ENCODE measurements around the gene COMP.

Gene COMP

DNA sequence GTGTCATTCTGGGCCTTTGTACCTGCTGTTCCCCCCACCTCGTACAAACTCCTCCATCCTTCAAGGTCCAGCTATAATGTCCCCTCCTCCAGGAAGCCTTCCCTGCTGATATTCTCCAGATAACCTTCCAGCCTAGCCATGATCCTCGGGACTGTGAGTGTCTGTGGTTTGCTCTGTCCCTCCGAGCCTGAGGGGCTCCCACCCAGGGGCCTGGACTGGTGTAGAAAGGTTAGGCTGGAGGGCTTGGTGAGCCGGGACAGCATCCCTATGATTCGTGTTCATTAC, 2.9 kb upstream of the COMP start:
- H3K27me3 Mint-ChIP-seq = peaks cover 24% of the 10 kb centered on the region
- no peaks in the 10 kb centered on the region for H3K9me3 Mint-ChIP-seq (ENCODE audit: low read depth)
- peaks cover 8% of the 10 kb centered on the region for H3K4me1 Mint-ChIP-seq (ENCODE audit: low read depth)
- no peak overlapping the region for H3K4me3 Mint-ChIP-seq
- H3K36me3 Mint-ChIP-seq = no peaks in the 10 kb centered on the region
- H3K27ac Mint-ChIP-seq = no peak overlapping the region

GRCh38 chr19:18793144-18794028, 2.3 kb upstream of the COMP start:
- H3K36me3 Mint-ChIP-seq = no peaks in the 10 kb centered on the region
- no peak overlapping the region for H3K27ac Mint-ChIP-seq
- no peak overlapping the region for H3K4me3 Mint-ChIP-seq
- peaks cover 24% of the 10 kb centered on the region for H3K27me3 Mint-ChIP-seq
- H3K9me3 Mint-ChIP-seq (ENCODE audit: low read depth) = no peaks in the 10 kb centered on the region
- peaks cover 8% of the 10 kb centered on the region for H3K4me1 Mint-ChIP-seq (ENCODE audit: low read depth)

DNA sequence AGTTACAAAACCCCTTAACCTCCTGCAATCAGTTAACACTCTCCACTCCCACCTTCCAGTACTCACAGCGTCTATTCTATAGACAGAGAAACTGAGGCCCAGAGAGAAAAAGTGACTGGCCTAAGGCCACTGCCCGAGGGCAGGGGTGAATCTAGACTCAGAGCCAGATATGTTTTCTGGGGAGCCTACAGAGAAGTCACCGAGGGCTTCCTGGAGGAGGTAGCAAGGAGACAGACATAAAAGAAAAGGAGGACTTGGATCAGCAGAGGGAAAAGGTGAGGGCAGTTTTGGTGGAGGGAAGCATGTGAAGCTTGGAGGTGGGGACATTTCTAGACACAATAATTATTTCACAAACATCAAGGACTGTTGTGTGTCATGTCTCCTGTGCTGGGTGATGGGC, 1.6 kb upstream of the COMP start:
- Mint-ChIP-seq H3K36me3 (no peaks in the 10 kb centered on the region), H3K27me3 (peaks cover 25% of the 10 kb centered on the region), H3K27ac (no peak overlapping the region), H3K4me1 (ENCODE audit: low read depth) (peaks cover 12% of the 10 kb centered on the region), H3K9me3 (ENCODE audit: low read depth) (no peaks in the 10 kb centered on the region), H3K4me3 (no peak overlapping the region)

DNA sequence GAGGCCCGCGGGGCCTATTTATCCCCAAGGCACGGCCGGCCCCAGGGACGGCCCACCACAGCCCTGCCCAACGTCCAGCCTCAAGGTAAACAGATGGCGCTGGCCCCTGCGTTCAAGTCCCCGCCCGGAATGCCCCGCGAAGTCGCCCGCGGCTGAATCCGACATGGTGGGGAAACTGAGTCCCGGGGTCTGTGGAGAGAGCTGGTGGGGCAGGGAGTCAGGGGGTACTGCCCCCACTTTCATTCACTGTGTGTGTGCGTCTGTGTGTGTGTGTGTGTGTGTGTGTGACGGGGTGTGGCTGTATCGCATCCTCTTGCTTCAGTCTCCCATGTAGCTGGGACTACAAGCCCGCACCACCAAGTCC, 192 bp upstream of the COMP start:
- Mint-ChIP-seq H3K4me3 (peak overlapping the region; percentile 23), H3K36me3 (no peaks in the 10 kb centered on the region), H3K27ac (no peak overlapping the region), H3K27me3 (peaks cover 23% of the 10 kb centered on the region), H3K9me3 (ENCODE audit: low read depth) (no peaks in the 10 kb centered on the region), H3K4me1 (ENCODE audit: low read depth) (peaks cover 19% of the 10 kb centered on the region)

- H3K4me1 Mint-ChIP-seq (ENCODE audit: low read depth) = peaks cover 28% of the 10 kb centered on the region
- H3K36me3 Mint-ChIP-seq = no peaks in the 10 kb centered on the region
- H3K27me3 Mint-ChIP-seq = peaks cover 24% of the 10 kb centered on the region
- H3K27ac Mint-ChIP-seq = no peak overlapping the region
- peak overlapping the region; percentile 80 for H3K4me3 Mint-ChIP-seq
- no peaks in the 10 kb centered on the region for H3K9me3 Mint-ChIP-seq (ENCODE audit: low read depth)
Observed at GRCh38 chr19:18789883-18790565, 1.1 kb downstream of the COMP start.

DNA sequence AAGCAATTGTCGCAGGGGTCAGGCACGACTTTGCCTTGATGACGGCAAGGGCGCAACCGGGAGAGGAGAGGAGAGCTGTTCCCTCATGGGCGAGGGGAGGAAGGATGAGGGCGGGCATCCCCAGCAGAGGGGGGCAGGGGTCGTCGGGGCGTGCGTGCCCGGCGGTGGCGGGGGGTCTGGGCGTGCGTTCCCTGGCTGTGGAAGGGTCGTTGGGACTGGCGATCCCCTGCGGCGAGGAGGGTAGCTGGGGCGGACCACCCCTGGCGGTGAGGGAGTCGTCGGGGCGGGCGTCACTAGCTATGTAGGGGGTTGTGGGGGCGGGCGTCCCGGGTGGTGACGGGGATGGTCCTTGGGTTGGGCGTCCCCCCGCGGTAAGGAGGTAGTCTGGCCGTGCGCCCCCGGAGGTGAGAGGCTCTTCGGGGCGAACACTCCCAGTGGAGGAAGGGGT, 1.7 kb downstream of the COMP start:
- Mint-ChIP-seq H3K9me3 (ENCODE audit: low read depth) (no peaks in the 10 kb centered on the region), H3K27ac (no peak overlapping the region), H3K36me3 (no peaks in the 10 kb centered on the region), H3K4me3 (peak overlapping the region; percentile 84), H3K4me1 (ENCODE audit: low read depth) (peaks cover 29% of the 10 kb centered on the region), H3K27me3 (peaks cover 24% of the 10 kb centered on the region)

- peaks cover 22% of the 10 kb centered on the region for H3K27me3 Mint-ChIP-seq
- peak overlapping the region; percentile 84 for H3K4me3 Mint-ChIP-seq
- H3K27ac Mint-ChIP-seq = no peak overlapping the region
- no peaks in the 10 kb centered on the region for H3K36me3 Mint-ChIP-seq
- H3K9me3 Mint-ChIP-seq (ENCODE audit: low read depth) = no peaks in the 10 kb centered on the region
- H3K4me1 Mint-ChIP-seq (ENCODE audit: low read depth) = peaks cover 30% of the 10 kb centered on the region
Observed at GRCh38 chr19:18788529-18789421, 2.3 kb downstream of the COMP start.

DNA sequence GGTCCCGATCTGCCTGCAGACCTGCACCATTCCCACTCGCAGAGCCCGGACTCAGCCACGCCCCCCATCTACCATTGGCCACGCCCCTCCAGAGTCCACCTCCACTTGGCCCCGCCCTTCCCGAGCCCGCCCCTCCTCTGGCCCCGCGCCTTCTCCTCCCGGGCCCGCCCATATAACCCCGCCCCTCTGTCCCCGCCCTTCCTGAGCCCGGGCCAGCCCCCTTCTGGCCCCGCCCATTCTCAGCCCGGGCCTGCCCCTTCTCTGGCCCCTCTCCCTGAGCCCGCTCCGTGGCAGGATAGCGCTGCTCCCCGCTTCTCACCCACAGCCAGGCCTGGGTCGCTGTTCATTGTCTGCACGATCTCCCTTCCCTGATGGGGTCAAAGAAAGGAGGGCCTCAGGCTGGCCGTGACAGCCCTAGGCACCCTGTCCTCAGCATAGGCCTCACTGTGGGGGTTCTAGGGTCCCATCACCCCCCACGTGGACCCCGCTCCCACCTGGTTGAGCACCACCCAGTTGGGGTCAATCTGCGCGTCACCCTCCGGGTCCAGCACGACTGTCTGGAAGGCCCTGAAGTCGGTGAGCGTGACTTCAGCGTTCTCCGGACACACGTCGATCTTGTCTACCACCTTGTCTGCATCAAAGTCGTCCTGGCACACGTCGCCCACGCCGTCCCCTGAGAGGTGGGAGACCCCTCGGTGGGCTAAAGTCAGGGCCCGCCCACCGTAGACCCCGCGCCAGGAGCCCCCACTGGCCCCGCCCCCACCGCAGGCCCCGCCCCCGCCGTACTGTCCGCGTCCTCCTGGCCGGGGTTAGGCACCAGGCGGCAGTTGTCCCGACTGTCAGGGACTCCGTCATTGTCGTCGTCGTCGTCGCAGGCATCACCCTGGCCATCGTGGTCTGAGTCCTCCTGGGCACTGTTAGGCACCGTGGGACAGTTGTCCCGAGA, 5.7 kb downstream of the COMP start:
- Mint-ChIP-seq H3K4me1 (ENCODE audit: low read depth) (peaks cover 29% of the 10 kb centered on the region), H3K9me3 (ENCODE audit: low read depth) (no peaks in the 10 kb centered on the region), H3K27ac (no peak overlapping the region), H3K4me3 (peak overlapping the region; percentile 38), H3K36me3 (no peaks in the 10 kb centered on the region), H3K27me3 (peaks cover 13% of the 10 kb centered on the region)

GRCh38 chr19:18784786-18785120, 6.4 kb downstream of the COMP start:
- Mint-ChIP-seq H3K27ac (no peak overlapping the region), H3K4me1 (ENCODE audit: low read depth) (peaks cover 25% of the 10 kb centered on the region), H3K27me3 (peaks cover 10% of the 10 kb centered on the region), H3K9me3 (ENCODE audit: low read depth) (no peaks in the 10 kb centered on the region), H3K36me3 (no peaks in the 10 kb centered on the region), H3K4me3 (no peak overlapping the region)

- H3K36me3 Mint-ChIP-seq = no peaks in the 10 kb centered on the region
- H3K27ac Mint-ChIP-seq = no peak overlapping the region
- H3K4me3 Mint-ChIP-seq = no peak overlapping the region
- H3K27me3 Mint-ChIP-seq = peaks cover 8% of the 10 kb centered on the region
- peaks cover 23% of the 10 kb centered on the region for H3K4me1 Mint-ChIP-seq (ENCODE audit: low read depth)
- no peaks in the 10 kb centered on the region for H3K9me3 Mint-ChIP-seq (ENCODE audit: low read depth)
Observed at GRCh38 chr19:18783958-18784785, 6.9 kb downstream of the COMP start.

GRCh38 chr19:18782559-18783225, 8.4 kb downstream of the COMP start:
- Mint-ChIP-seq H3K36me3 (no peaks in the 10 kb centered on the region), H3K4me3 (no peak overlapping the region), H3K27ac (no peak overlapping the region), H3K9me3 (ENCODE audit: low read depth) (no peaks in the 10 kb centered on the region), H3K27me3 (peaks cover 7% of the 10 kb centered on the region), H3K4me1 (ENCODE audit: low read depth) (peaks cover 19% of the 10 kb centered on the region)

DNA sequence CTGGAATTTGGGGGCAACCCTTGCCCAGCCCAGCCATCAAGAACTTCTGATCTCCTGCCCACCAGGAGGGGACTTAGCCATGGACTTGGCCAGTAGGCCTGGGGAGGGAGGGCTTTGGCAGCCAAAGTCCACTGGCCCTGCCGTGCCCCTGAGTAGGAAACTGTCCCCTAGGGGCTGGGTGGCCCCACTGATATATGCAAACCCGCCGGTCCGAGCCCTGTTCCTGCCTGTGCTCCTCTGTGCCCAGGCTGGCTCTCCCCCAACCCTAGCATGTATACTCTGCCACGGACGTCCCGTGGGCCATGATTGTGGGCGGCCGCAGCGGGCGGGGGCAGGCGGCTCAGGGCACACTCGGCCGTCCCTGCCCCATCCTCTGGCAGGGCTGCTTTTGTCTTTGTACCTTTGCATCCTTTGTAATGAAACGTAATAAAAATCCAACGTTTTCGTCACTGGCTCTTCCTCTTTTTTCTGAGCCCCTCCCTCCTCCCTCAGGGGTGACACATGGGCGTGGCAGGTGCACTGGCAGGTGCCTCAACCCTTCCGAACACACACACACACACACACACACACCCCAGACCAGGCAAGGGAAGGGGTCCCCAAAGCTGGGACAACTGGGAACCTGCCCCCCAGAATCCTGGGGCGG, 9.1 kb downstream of the COMP start:
- Mint-ChIP-seq H3K4me1 (ENCODE audit: low read depth) (peaks cover 13% of the 10 kb centered on the region), H3K27me3 (peaks cover 4% of the 10 kb centered on the region), H3K27ac (no peak overlapping the region), H3K4me3 (no peak overlapping the region), H3K36me3 (no peaks in the 10 kb centered on the region), H3K9me3 (ENCODE audit: low read depth) (no peaks in the 10 kb centered on the region)

- Mint-ChIP-seq H3K27ac (no peak overlapping the region), H3K4me3 (no peak overlapping the region)
Observed at GRCh38 chr19:18781047-18781600, 10.0 kb downstream of the COMP start.

More at GRCh38 chr19:18781047-18781600, 10.0 kb downstream of the COMP start:
- no peaks in the 10 kb centered on the region for H3K9me3 Mint-ChIP-seq (ENCODE audit: low read depth)
- peaks cover 3% of the 10 kb centered on the region for H3K27me3 Mint-ChIP-seq
- peaks cover 10% of the 10 kb centered on the region for H3K4me1 Mint-ChIP-seq (ENCODE audit: low read depth)
- H3K36me3 Mint-ChIP-seq = no peaks in the 10 kb centered on the region
